Retinal pigment epithelial cell (primary cell): ENCODE results near the gene NUDT14.
A peak's percentile ranks its signal among the peaks of the same experiment; 100 is the strongest.

Experiments used
- DNase-seq: peaks from one replicate; pipeline ENCODE4 v3.0.0-alpha.2; 2010; ENCODE audit warnings: low read depth
- H3K4me3 ChIP-seq: 2 replicates; pipeline ENCODE4 v1.5.1; 2011; ENCODE audit warnings: mild to moderate bottlenecking, low read length, control low read depth, moderate library complexity
- TF ChIP-seq, protein P1 (sequence below): conservative IDR thresholded peaks from 2 replicates; pipeline ENCODE4 v1.5.1; 2011; ENCODE audit warnings: low read depth, low read length, control low read depth, inconsistent platforms

NUDT14 gene

DNA sequence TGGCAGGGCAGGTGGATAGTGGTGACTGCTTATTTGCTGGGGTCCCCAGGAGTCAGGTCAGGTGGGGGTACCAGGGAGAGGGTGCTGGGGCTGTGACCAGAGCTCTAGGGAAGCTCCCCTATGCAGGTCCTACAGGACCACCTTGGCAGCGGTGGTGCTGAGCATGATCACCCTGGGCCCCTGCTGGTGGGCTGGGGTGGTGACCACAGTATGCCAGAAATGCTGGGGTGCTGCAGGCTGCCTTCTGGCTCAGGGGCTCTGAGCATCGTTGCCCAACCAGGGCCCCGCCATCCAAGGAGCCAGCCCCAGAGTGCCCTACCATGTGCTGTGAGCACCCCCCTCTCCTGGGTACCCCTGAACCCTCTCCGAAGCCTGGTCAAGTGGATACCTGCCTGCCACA is 17.5 kb upstream of the NUDT14 start:
- DNase-seq: no peak
- TF ChIP-seq, protein P1, sequence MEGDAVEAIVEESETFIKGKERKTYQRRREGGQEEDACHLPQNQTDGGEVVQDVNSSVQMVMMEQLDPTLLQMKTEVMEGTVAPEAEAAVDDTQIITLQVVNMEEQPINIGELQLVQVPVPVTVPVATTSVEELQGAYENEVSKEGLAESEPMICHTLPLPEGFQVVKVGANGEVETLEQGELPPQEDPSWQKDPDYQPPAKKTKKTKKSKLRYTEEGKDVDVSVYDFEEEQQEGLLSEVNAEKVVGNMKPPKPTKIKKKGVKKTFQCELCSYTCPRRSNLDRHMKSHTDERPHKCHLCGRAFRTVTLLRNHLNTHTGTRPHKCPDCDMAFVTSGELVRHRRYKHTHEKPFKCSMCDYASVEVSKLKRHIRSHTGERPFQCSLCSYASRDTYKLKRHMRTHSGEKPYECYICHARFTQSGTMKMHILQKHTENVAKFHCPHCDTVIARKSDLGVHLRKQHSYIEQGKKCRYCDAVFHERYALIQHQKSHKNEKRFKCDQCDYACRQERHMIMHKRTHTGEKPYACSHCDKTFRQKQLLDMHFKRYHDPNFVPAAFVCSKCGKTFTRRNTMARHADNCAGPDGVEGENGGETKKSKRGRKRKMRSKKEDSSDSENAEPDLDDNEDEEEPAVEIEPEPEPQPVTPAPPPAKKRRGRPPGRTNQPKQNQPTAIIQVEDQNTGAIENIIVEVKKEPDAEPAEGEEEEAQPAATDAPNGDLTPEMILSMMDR: peak; percentile 24
- H3K4me3 ChIP-seq: no peak overlapping the region

DNA sequence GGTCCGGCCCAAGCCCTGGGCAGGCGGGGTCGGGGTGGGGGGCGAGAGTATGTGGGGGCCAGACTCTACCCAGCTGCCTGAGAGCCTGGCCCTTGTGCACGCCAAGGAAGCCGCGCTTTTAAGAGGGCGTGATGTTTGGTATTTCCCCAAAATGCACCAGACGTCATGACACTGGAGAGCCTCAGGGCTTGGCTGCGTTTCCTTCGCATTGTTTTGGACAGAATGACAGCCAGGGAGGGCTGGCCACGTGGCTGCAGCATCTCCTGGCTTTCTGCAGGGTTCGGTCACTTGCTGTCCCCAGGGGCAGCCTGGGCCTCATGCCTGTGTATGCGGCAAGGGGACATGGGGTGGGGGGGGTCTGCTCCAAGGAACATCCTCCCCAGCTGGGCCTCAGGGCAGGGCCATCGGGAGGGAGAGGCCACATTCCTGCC is 16.1 kb upstream of the NUDT14 start:
- DNase-seq: no peak
- no peak overlapping the region for H3K4me3 ChIP-seq
- TF ChIP-seq, protein P1: no peak

DNA sequence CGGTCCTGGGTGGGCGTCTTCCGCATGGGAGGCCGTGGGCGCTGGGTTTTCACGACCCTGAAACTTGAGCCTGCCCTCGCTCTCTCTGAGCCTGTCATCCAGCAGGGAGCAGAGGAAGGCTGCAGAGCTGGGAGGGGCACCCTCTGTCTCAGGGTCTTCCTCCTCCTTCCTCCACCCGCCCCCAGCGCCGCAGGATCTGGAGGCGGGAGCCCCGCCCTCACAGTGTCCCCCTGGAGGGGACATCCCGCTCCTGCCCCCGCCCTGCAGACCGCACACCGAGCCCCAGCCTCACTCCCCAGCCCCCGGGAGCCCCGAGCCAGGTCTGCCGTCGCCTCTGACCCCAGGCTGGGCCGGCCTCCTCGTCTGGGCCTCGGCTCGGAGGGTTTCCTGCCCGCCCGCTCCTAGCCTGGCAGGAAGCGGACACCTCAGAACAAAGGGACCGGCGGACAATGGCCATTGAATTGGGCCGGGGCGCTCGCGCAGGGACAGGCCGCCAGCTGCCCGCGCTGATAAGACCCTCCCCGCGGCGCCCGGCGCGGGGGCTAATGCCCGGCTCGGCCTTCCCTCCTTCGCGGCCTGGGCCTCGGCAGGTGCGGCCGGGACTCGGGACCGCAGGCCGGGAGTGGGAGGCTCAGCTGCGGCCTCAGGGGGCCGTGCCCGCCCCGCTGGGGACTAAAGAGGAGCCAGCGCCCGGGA is 15.3 kb upstream of the NUDT14 start:
- no peak for DNase-seq
- no peak overlapping the region for H3K4me3 ChIP-seq
- TF ChIP-seq, protein P1: no peak

DNA sequence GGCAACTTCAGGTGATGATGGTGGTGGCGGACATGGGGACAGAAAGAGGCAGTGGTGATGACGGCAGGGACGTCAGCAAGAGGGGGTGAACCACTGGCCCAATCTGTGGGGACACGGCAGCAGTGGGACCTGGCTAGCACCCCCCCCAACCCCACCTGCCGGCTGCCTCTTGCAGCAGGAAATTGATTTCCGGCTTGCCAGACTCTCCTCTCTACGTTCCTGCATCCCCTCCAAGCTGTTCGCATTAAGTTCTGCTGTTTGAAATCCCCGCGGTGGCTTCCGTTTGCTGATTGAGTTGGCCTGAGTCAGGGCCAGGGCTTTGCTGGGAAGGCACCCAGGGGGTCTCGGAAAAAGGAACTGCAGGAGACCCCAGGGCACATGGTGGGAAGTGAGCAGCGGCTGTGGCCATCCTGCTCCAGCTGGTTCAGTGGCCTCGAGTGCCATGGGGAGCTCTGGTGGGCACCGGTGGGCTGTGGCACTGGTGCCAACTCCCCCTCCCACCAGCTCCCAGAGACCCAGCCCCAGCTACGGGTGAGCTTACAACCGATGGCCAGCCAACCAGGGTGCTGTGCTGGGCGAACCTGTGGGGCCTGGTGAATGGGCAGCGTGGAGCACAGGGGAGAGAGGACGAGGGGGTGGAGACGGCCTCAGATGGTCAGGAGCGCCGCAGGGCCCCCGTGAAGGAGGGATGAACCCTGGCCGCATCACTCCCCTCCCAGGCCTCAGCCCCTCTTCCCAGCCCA is 14.6 kb upstream of the NUDT14 start:
- TF ChIP-seq, protein P1: no peak
- no peak overlapping the region for H3K4me3 ChIP-seq
- DNase-seq: no peak

DNA sequence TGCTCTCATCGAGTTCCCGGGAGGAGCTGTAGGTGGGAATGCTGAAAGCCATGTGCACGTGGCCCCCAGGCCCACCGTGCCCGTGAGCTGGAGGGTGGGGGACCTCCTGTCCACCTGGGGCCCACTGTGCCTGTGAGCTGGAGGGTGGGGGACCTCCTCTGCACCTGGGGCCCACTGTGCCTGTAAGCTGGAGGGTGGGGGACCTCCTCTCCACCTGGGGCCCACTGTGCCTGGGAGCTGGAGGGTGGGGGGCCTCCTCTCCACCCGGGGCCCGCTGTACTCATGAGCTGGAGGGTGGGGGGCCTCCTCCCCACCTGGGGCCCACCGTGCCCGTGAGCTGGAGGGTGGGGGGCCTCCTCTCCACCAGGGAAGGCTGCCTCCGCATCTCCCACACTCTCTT is 13.9 kb upstream of the NUDT14 start:
- no peak for DNase-seq
- no peak overlapping the region for H3K4me3 ChIP-seq
- TF ChIP-seq, protein P1: no peak

DNA sequence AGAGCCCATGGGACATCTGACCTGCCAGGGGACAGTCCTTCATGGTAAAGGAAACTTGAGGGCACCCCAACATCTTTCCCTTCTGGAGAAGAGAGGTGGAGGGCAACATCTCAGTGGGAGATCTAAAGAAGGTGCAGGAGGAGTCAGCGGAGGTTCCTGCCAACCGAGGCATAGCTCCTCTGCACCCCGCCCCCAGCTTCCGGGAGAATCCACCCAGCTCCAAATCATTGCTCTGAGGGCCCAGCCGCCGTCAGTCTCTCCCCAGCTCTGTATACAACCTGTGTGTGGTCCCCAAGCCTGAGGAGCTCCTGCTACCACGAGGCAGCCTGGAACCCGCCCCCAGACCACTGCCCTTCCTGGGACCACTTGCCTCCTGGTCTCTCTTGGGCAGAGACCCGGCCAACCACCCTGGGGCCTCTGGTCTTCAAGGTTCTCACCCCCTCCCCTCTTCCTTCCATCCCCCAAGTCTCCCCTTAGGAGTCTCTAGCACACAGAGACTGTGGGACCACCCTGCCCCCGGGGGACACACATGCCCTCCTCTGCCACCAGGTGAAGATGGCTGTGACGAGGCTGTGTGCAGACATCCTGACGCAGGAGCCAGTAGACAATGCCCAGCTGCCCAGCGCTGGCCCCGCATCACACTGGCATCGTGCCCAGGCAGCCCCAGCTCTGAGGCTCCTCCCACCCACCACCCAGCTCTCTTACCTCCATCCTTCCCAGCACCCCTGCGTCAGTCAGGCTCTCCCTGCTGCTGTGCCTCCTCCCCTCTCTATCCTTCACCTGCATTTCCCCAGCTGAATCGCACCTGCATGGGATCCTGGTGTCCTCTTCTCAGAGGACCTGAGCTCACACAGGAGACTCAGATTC is 13.0 kb upstream of the NUDT14 start:
- no peak for DNase-seq
- TF ChIP-seq, protein P1: no peak
- H3K4me3 ChIP-seq: no peak overlapping the region
